GM10248 (cell line): Measurements from ENCODE around the gene BMPR1B.

Experiments
- CTCF ChIA-PET: fragments of 300-600 bp; sonication (Branson Sonifier 250); formaldehyde crosslinking; extraction: SDS; loops from one replicate; lab custom pipeline; 2021; ENCODE audit warnings: antibody characterized with exemption; lab: Yijun Ruan, JAX
- POLR2A ChIA-PET: fragments of 350-650 bp; sonication (Branson Sonifier 250); formaldehyde crosslinking; extraction: SDS; loops from one replicate; lab custom pipeline; 2020; ENCODE audit warnings: antibody characterized with exemption; lab: Yijun Ruan, JAX
- DNase-seq: peaks from one replicate; pipeline ENCODE4 v3.0.0; 2012; ENCODE audit errors: extremely low spot score
- TF ChIP-seq, protein P1 (sequence below): IDR thresholded peaks from 2 replicates; pipeline ENCODE4 v1.5.1; 2012; ENCODE audit warnings: mild to moderate bottlenecking, low read depth; ENCODE audit errors: extremely low read depth, missing control alignments, control extremely low read depth

Gene BMPR1B

DNA sequence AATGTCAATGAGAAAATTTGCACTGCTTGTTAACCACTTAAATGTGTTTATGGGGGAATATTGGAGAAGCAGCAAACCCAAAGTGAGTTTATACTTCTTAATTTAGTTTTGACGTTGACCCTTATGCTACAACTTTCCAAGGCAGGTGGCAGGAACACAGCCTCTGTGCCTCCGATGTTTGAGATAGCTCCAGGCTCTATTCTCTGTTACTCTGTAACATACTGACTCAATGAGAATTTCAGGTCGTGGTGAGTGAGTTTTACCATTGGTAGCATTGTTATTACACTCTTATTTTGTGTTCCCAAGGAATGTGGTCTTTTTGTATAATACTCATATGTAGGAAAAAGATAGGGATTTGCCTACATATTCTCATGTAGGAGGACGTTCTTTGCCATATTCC, 210.7 kb downstream of the BMPR1B start:
- TF ChIP-seq, protein P1, sequence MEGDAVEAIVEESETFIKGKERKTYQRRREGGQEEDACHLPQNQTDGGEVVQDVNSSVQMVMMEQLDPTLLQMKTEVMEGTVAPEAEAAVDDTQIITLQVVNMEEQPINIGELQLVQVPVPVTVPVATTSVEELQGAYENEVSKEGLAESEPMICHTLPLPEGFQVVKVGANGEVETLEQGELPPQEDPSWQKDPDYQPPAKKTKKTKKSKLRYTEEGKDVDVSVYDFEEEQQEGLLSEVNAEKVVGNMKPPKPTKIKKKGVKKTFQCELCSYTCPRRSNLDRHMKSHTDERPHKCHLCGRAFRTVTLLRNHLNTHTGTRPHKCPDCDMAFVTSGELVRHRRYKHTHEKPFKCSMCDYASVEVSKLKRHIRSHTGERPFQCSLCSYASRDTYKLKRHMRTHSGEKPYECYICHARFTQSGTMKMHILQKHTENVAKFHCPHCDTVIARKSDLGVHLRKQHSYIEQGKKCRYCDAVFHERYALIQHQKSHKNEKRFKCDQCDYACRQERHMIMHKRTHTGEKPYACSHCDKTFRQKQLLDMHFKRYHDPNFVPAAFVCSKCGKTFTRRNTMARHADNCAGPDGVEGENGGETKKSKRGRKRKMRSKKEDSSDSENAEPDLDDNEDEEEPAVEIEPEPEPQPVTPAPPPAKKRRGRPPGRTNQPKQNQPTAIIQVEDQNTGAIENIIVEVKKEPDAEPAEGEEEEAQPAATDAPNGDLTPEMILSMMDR = no peak
- DNase-seq = no peak
- ChIA-PET POLR2A (no interaction called here), CTCF (interaction anchor here (1.6 kb wide), 1 partner anchor 12 kb away, joined by 4 read pairs; no protein-coding TSS in a partner anchor)

DNA sequence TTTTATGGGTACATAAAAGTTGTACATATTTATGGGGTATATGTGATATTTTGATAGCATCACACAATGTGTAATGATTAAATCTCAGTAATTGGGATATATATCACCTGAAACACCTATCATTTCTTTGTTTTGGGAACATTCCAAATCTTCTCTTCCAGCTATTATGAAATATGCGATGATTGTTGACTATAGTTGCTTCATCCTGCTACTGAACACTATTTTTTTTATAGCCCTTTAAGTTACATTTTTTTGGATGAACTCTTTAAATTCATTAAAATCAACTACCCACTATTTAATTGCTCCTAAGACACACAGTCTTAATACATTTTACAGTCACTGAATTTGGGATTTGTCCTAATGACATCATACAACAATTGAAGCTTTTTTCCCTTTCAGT, 212.9 kb downstream of the BMPR1B start:
- ChIA-PET POLR2A (no interaction called here), CTCF (interaction anchor here (1.4 kb wide), 1 partner anchor 52 kb away, joined by 3 read pairs; no protein-coding TSS in a partner anchor)
- TF ChIP-seq, protein P1 = no peak
- DNase-seq = no peak

DNA sequence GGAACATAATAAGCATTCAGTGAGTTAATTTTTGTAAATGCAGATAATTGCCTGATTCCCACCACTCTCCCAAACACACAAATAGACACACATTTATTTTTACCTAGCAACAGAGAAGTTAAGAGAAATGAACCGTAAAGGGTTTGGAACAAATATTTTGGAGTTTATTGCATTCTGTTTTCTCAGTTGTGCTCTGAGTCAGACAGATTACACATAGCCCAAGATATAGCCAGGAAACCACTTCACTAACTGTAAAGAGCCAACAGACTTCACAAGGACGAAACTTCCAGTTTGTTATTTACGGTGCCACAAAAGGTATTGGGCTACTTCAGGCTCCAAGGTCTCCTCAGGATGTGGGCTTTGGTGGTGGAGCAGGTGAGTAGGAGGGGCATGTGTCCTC, 217.0 kb downstream of the BMPR1B start:
- DNase-seq = no peak
- ChIA-PET POLR2A (no interaction called here), CTCF (no interaction called here)
- TF ChIP-seq, protein P1 = no peak

DNA sequence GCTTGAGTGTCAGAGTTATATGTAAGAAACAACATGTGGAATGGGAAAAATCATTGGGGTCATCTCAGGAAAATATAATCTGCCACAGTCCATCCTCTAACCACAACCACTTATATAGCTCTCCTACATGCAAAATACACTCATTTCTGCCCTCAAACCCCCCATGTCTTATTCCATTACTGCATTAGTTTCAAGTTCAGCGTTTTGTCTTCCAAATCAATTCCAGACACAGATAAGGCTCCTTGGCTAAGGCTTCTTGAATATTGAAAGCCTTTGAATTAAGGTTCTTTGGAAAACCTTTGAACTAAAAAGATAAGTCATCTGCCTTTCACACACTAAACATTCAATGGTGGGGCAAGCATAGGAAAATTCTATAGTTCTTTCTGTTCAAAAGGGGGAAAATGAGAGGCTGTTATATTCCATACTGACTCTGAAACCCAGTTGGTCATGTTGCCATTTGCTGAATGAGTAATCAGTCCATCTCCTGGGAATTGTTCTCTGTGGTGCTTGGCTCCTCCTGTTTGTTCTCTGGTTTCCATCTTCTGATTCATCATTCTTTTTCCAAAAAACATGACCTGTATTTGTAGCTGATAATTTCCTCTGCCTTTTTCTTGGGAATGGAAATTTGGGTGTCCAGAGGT, 218.7 kb downstream of the BMPR1B start:
- ChIA-PET CTCF (interaction anchor here (0.8 to 1.6 kb wide), 3 partner anchors 9 to 12 kb away, joined by 3 to 4 read pairs (median 4); no protein-coding TSS in a partner anchor), POLR2A (no interaction called here)
- TF ChIP-seq, protein P1 = no peak
- no peak for DNase-seq

DNA sequence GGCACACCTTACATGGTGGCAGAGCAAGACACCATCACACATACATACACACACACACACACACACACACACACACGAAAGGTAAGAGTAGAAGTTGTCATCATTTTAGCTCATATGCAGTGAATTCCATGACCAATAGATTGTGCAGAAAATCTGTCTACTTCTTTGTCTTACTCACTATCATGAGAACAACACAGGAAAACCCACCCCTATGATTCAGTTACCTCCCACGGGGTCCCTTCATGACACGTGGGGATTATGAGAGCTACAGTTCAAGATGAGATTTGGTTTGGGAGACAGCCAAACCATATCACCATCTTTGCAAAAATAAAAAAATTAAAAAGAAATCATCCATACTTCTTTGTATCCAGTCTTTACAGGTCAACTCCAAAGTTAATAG, 221.1 kb downstream of the BMPR1B start:
- no peak for DNase-seq
- POLR2A ChIA-PET = no interaction called here
- CTCF ChIA-PET = no interaction called here
- TF ChIP-seq, protein P1 = no peak

DNA sequence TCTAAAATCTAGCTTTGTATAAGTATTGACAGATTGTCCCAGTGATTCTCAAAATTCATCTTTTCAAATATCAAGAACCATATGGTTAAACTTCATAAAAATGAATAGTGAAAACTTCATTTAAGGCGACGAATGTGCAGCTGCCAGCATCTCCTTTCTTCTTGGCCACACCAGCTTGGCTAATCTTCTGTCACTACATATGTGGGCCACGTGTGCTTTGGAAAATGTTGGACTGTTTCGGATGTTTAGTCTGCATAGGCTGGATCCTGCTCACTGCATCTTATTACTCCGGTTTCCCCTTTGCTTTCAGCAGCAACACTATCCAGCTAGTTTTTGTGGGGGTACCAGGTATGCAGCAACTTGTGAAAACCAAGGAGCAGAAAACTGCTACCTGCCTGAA, 221.9 kb downstream of the BMPR1B start:
- POLR2A ChIA-PET = no interaction called here
- CTCF ChIA-PET = no interaction called here
- TF ChIP-seq, protein P1 = no peak
- no peak for DNase-seq
